Psoas muscle (tissue), 8 donors: ENCODE results near the gene PNCK. TPM values are rescaled to one million over a fixed set of nuclear protein-coding genes. Genes with fewer than 3 reads are reported as not detected.
A peak's percentile ranks its signal among the peaks of the same experiment; 100 is the strongest.

ENCODE experiments used
- ATAC-seq, 4 donors: fragments of 200-7000 bp; cut with Tn5 transposase; one replicate each; pipeline ENCODE4 v1.9.1; 2020; ENCODE audit warnings: moderate library complexity in 3 of 4, mild to moderate bottlenecking in 2 of 4
- DNase-seq, 2 donors: peaks; one replicate each; pipeline ENCODE4 v3.0.0-alpha.2; 2020
- H3K27ac ChIP-seq: fragments of 200-600 bp; one replicate; pipeline ENCODE4 v1.8.0; 2022
- H3K27me3 ChIP-seq, 3 donors: fragments of 200-600 bp in 1 of 3; one replicate each; pipeline versions ENCODE4 v1.6.1 to v1.8.0; 2013 to 2022; ENCODE audit warnings: low read length in 2 of 3, mild to moderate bottlenecking in 2 of 3, moderate library complexity in 1 of 3; ENCODE audit not compliant: insufficient read depth in 3 of 3
- H3K36me3 ChIP-seq, 2 donors: fragments of 200-600 bp in 1 of 2; one replicate each; pipeline versions ENCODE4 v1.6.1 to v1.8.0; 2013 to 2022; ENCODE audit warnings: low read depth in 1 of 2, mild to moderate bottlenecking in 1 of 2, moderate library complexity in 1 of 2; ENCODE audit not compliant: insufficient read depth in 1 of 2
- H3K4me1 ChIP-seq: fragments of 200-600 bp; one replicate; pipeline ENCODE4 v1.8.0; 2022
- H3K4me3 ChIP-seq: fragments of 200-600 bp; one replicate; pipeline ENCODE4 v1.8.0; 2022; ENCODE audit warnings: mild to moderate bottlenecking
- H3K9me3 ChIP-seq: fragments of 200-600 bp; one replicate; pipeline ENCODE4 v1.8.0; 2022
- CTCF ChIP-seq: fragments of 200-600 bp; IDR thresholded peaks from one replicate; pipeline ENCODE4 v1.8.0; 2022; ENCODE audit warnings: antibody characterized with exemption
- WGBS, 3 donors: extraction: QIAGEN DNeasy Blood & Tissue Kit; methylation state at CpG; one replicate each; pipeline versions ENCODE4 v1.1.6 to v1.1.7; 2013; 5-methylcytosine and 5-hydroxymethylcytosine counted together
- intact Hi-C, 2 donors: fragments of 100-400 bp; cut with DNase I; formaldehyde crosslinking; loops; one replicate each; pipeline versions ENCODE4 v1.11.0 to v1.14.2; 2022
- polyA plus RNA-seq, 3 donors: library from polyadenylated mRNA; stranded (reverse); fragments of 200-250 nt; gene quantifications; one replicate each; pipeline ENCODE4 v1.2.3, GENCODE V29; 2013
- total RNA-seq, 4 donors: library from RNA; stranded (reverse); fragmentation: NEBNext Ultra II Directional in 2 of 4; extraction: Animal tissue kit (Norgen Biotek cat#: 25700) in 2 of 4; gene quantifications; one replicate each; pipeline versions ENCODE4 v1.2.1 to v1.2.4, GENCODE V29; 2021 to 2023
- donor health status: healthy with polysubstance abuse.
- donor health status: DM: no; HTN: no; CAD: no; lungs with moderate emphysema.
- donor health status: Bipolar disorder and iron deficiency.
- donor health status: healthy.
- donor health status: DM: yes; HTN: yes; CAD: no.
- donor health status: DM: no; HTN: no; CAD: no.
- donor health status: DM: no; HTN: no; CAD: no.
- donor health status: DM: yes; HTN: yes; CAD: no.

PNCK gene
- total and polyA plus RNA-seq, 7 donors: 0.21 to 1.9 (median 0.92) TPM

GRCh38 chrX:153650959-153651358 lies 22.7 kb downstream of the PNCK start:
- intact Hi-C loops: no loop called here
- 78 to 92% (median 83%) methylated on average over 10 to 13 of the region's 13 CpGs for WGBS, 3 donors
- Histone ChIP-seq H3K27ac (no peak overlapping the region), H3K4me3 (no peak overlapping the region), H3K9me3 (peaks cover 12% of the 10 kb centered on the region), H3K36me3 (no peaks in the 10 kb centered on the region), H3K4me1 (no peaks in the 10 kb centered on the region), H3K27me3 (peaks cover 0 to 31% (median 6%) of the 10 kb centered on the region in 3 donors)
- DNase-seq: no peak
- ATAC-seq: no peak
- no peak for TF ChIP-seq CTCF

GRCh38 chrX:153649915-153650782 lies 23.5 kb downstream of the PNCK start:
- Histone ChIP-seq H3K27me3 (peaks cover 0 to 39% (median 6%) of the 10 kb centered on the region in 3 donors), H3K27ac (no peak overlapping the region), H3K4me1 (no peaks in the 10 kb centered on the region), H3K36me3 (no peaks in the 10 kb centered on the region), H3K4me3 (no peak overlapping the region), H3K9me3 (peaks cover 12% of the 10 kb centered on the region)
- no peak for TF ChIP-seq CTCF
- ATAC-seq (no peak), DNase-seq (peak in 1 of 2 donors; percentile 36)
- 67 to 77% (median 76%) methylated on average over 19 to 40 of the region's 41 CpGs for WGBS, 3 donors
- intact Hi-C loops: no loop called here

GRCh38 chrX:153649178-153649914 lies 24.3 kb downstream of the PNCK start:
- no peak overlapping the region for H3K27ac ChIP-seq
- 80 to 84% (median 82%) methylated on average over 11 to 26 of the region's 26 CpGs for whole genome bisulfite sequencing, 3 donors
- intact Hi-C loops: no loop called here
- no peaks in the 10 kb centered on the region for H3K4me1 ChIP-seq
- peaks cover 0 to 47% (median 7%) of the 10 kb centered on the region in 3 donors for H3K27me3 ChIP-seq
- peak in 3 of 4 donors; percentile 51 to 74 (median 67) for ATAC-seq
- H3K9me3 ChIP-seq: peaks cover 12% of the 10 kb centered on the region
- DNase-seq: peak in 1 of 2 donors; percentile 60
- peak; percentile 19 for TF ChIP-seq CTCF
- H3K4me3 ChIP-seq: no peak overlapping the region
- no peaks in the 10 kb centered on the region for H3K36me3 ChIP-seq

GRCh38 chrX:153648358-153649177 lies 25.0 kb downstream of the PNCK start:
- 81 to 82% (median 81%) methylated on average over 15 to 17 of the region's 17 CpGs for WGBS, 3 donors
- no peak for TF ChIP-seq CTCF
- Histone ChIP-seq H3K9me3 (peaks cover 4% of the 10 kb centered on the region), H3K27ac (no peak overlapping the region), H3K36me3 (no peaks in the 10 kb centered on the region), H3K4me3 (no peak overlapping the region), H3K27me3 (peaks cover 0 to 51% (median 9%) of the 10 kb centered on the region in 3 donors), H3K4me1 (peaks cover 3% of the 10 kb centered on the region)
- ATAC-seq (no peak), DNase-seq (no peak)
- intact Hi-C loops: no loop called here
